NCI-H2196 (cell line): ENCODE data around the gene PDE4D.
A peak's percentile ranks its signal among the peaks of the same experiment; 100 is the strongest.
"Not testable (repeated sequence)": the region's sequence is repeated elsewhere in the genome, so short reads cannot be mapped to it uniquely, and the experiment has no call there.

Source experiments
- DNase-seq: peaks from one replicate; lab custom pipeline; 2025; ENCODE audit not compliant: unreplicated experiment; lab: John Stamatoyannopoulos, UW

The PDE4D gene

GRCh38 chr5:59390989-59391388 lies 502.5 kb downstream of the PDE4D start:
- DNase-seq: no peak

DNA sequence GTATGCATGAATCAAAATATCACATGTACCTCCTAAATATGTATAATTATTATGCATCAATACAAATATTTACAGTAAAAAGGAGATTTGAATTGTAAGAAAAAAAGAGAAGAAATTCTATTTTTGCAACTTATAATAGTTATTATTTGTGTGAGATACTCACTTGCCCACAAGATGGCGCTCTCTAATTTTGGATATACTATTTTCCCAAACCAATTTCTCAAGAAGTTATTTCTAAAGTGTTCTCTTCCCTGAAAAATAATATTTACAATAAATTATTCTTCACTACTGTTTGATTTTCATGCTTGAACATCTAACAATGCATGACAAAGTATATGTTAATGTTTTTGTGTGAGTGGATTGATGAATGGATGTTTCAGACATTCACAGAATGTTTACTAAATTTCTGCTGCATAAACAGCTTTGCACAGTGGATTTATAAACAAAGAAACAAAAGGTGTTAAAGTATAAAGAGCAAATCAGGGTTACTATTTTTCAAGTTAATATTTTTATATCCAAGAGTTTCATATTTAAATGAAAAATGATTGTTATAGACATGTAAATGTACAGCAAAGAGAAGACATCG lies 503.4 kb downstream of the PDE4D start:
- peak; percentile 15 for DNase-seq

DNA sequence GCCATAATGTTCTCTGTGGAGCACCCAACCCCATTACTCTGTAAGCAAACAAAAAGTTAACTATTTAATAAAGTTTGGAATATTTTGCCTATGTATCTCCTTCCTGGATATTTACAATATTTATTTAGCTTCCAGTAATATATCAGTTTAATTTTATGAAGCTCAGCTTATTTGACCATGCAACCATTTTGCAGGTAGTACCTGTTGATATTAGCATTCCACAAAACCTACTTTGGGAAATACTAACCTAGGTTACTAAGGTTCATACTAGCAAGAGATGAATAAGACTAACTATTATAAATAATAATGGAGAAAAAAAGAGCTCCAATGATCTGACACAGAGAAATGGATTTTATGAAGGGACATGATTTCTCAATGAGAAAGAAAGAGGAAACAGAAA lies 506.4 kb downstream of the PDE4D start:
- DNase-seq: no peak

DNA sequence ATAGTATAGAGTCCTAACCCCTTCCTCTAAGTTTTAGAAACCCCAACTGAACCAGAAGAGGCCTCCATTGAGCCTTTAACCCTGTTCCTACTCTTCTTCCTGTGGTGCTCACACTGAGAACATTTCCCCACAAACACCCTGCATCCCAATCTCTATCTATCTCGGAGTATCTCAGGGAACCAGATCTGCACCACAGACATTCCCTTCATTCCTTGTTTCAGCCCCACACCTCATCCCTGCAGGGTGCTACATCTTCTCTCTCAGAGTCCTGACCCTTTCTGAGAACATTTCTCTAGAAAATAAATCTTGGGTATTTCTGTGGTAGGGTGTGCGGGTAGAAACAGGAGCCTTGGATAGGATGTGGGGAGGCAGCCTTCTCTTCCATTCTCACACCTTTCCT lies 507.8 kb downstream of the PDE4D start:
- no peak for DNase-seq

- peak; percentile 64 for DNase-seq
Observed at GRCh38 chr5:59380350-59380951, 513.1 kb downstream of the PDE4D start.

DNA sequence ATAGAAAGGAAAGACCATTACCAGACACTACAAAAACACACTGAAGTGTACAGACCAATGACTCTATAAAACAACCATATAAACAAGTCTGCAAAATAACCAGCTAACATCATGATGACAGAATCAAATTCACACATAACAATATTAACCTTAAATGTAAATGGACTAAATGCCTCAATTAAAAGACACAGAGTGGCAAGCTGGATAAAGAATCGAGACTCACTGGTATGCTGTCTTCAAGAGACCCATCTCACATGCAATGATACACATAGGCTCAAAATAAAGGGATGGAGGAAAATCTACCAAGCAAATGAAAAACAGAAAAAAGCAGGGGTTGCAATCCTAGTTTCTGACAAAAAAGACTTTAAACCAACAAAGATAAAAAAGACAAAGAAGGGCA lies 519.5 kb downstream of the PDE4D start:
- not testable (repeated sequence) for DNase-seq

DNA sequence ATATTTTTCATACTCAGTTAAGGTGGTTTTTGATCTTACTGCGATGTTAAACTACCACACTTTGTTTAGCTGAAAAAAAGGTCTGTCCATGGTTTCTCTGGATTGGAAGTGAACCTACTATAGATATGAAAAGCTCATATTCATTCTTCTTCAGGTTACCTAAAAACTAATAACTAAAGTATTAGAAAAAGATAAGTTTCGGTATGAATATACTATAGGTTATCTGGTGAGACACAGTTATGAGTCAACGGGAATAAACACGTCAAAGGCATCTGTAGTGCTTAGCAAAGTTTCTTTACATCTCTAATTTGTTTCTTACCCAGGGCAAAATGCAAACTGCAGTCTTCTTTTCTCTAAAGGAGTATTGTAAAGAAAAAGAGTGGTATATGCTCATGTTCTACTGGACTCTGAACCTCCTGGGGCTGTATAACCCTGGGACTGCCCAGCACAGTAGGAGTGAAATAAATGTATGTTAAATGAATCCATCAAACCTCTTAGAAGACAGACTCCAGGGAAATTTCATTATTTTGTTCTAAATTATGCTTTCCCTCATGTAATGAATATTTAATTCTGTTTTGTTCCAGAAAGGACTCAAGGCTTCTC lies 521.9 kb downstream of the PDE4D start:
- no peak for DNase-seq

DNA sequence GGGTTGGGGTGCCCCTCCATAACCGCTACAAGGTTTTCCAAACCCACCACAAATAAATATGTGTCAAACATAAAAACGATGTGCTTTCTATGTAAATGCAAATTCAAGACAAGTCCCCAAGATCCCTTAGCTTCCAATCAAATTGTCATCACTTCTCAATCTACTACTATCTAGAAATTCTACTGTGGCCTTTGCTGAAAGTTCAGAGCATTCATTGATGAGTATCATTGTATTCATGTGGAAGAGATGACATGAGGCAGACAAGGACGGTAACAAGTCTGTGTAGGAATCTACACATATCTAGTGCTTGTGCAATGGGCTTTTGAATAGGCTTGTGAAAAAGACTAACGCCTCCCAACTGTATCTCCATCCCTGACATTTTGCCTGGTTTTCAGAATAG lies 524.6 kb downstream of the PDE4D start:
- DNase-seq: no peak

- DNase-seq: peak; percentile 40
Observed at GRCh38 chr5:59367791-59368394, 525.6 kb downstream of the PDE4D start.

DNA sequence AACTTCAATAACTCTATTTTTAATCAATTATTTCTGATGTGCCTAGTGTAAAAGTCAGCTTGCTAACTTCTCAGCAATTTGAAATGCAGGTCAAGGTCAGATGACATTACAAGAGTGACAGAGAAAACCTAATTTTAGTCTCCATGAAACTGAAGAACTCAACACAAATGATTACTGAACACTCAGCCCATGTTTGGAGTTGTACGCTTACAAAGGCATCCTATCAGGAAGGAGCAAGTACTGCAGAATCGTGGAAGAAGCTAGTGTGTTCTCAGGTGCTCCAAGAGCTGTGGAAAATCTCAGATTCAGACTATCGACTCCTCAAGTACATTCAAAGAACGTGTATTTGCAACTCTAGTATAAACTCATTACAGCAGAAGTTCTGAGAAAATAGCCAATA lies 526.7 kb downstream of the PDE4D start:
- DNase-seq: no peak

GRCh38 chr5:59362438-59362837 lies 531.1 kb downstream of the PDE4D start:
- DNase-seq: no peak

- DNase-seq: no peak
Observed at GRCh38 chr5:59361454-59361853, 532.1 kb downstream of the PDE4D start.

DNA sequence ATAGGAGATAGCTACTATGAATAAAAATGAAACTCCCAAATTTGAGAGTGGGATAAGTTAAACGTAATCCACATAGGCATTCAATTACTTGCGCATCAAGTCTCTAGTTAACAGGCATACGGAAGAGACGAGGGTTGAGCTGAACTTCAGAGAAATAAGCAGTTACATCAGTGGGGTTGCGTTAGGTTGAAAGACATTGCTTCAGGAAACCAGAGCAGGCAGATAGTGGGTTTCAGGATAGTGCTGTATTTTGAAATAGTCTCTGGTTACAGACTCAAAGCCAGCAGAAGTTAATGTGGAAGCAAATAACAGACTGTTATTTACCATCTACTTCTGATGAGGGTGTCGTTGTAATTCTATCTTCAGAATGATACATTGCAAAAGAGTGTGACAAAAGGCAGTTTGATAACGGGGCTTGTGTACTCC lies 533.4 kb downstream of the PDE4D start:
- DNase-seq: no peak

DNA sequence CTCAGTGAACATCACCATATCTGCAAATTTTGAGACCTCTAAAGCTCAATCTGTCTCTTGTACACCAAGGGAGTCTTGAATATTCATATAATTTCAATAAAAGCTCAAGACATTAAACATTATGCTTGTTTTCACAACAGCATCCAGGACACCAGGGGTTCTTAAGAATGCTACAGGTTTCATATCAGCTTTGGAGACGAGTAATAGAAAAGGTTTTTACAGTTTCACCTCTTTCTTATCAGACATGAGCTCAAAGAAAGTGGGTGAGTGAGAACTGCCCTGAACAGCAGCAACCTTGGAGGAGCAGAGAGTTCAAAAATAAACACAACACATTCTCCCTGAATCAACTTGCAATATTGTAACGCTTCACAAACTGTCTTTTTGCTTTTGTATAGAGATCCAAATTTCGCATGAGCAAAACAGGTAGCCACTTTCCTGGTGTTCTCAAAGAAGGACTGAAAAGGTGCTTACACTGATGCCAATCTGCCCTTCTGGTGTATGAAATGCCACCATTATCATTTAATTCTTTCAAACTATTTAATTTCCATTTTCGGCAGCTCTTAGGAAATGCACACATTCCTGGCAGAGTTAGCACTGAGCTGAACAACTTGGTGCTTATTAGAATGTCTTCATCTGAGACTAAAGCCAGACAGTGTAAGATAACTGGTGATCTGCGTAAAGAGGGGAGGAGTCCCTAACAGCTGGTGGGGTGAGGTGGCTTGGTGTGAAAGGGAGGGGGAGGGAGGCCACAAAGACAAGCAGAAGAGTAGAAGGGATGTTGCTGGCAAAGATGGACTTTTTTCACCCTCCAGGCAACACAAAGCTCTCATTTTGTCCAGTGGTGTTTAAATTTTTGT lies 535.3 kb downstream of the PDE4D start:
- DNase-seq: no peak

DNA sequence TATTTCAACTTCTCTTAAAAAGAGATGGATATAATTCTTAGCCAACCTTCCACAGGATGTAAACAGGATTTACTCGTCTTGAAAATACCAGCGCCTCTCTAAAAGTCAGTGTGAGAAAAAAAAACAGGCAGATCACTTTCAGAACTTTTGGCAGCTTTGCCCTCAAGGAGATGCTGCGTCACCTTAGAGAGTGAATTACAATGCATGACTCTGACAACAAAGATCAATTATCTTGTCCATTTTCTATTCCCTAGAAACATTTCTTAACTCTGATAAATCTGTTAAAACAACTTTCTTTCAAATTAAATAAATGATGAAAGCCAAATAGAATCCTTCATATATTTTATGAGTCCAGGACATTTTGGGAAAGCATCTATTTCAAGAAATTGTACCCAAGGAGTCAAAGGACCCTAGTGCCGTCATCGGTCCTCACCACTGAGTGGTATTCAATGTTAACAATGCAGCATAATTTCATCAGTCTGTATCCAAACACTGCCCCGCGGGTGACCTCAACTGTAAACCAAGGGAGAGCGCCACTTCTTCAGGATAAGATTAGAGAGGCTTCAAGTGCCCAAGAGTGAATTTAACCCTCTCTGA lies 536.0 kb downstream of the PDE4D start:
- DNase-seq: no peak

GRCh38 chr5:59356813-59357380 lies 536.6 kb downstream of the PDE4D start:
- DNase-seq: no peak

DNA sequence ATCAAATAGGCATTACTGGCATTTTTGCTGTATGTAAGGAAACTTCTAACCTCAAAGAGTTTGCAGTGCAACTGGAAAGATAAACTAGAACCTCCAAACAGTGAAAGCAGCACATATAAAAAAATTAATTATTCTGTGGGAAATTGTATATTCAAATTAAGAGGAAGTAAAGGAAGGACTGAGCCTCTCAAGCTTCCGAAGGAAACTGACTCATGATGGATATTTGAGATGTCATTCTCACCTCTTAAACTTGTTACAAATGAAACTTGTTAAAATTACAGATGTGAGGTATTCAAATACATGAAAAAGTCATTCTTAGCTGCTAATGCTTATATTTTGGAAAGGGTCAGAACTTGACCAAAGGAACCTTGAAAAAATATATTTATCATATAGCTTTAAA lies 538.7 kb downstream of the PDE4D start:
- no peak for DNase-seq

DNA sequence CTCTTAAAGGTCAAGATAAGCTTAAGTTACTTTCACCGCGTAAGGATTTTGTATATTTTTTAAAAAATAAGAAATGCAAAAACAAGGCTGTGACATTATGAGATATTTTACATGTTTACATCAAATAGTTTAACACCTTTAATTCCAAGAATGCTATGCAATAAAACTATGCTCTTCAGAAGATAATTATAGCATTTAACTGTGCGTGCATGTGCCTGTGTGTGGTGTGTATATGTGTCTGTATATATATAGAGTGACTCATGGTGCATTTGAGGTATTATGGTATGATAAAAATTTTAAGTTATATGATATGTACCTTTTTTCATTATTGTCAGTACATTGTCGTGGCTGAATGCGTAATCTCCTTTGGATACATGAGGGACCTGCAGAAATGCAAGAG lies 539.3 kb downstream of the PDE4D start:
- no peak for DNase-seq

GRCh38 chr5:59351076-59351794 lies 542.3 kb downstream of the PDE4D start:
- DNase-seq: no peak

DNA sequence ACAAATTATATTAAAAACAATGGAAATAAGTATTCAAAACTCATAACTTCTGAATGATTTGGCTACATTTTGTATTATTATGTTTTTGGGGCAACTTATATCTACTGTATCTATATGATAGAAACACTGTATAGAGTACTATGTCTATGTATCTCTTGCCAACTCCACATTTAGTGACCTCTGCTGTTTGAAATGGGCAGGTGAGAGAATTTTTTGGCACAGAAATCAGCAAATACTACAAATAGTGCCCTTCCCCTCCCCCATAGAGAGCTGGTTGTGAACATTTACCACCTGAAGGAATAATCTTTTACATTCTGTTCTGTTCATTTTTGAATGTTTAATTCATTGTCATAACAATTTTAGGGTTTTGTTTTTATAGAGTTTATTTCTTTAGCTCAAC lies 545.3 kb downstream of the PDE4D start:
- DNase-seq: peak; percentile 9
